NCI-H82 (cell line): ENCODE results near the gene FNDC3B.
"Not testable (repeated sequence)": the region's sequence is repeated elsewhere in the genome, so short reads cannot be mapped to it uniquely, and the experiment has no call there.

Source experiments
- DNase-seq: peaks from one replicate; lab custom pipeline; 2025; lab: John Stamatoyannopoulos, UW

FNDC3B gene

GRCh38 chr3:172365028-172365567 lies 325.7 kb downstream of the FNDC3B start:
- no peak for DNase-seq

- DNase-seq = no peak
Observed at GRCh38 chr3:172367205-172368105, 328.1 kb downstream of the FNDC3B start.

GRCh38 chr3:172368556-172368955 lies 329.2 kb downstream of the FNDC3B start:
- not testable (repeated sequence) for DNase-seq

- DNase-seq = no peak
Observed at GRCh38 chr3:172369590-172370259, 330.3 kb downstream of the FNDC3B start.

GRCh38 chr3:172370419-172370818 lies 331.0 kb downstream of the FNDC3B start:
- no peak for DNase-seq

GRCh38 chr3:172371544-172371943 lies 332.2 kb downstream of the FNDC3B start:
- no peak for DNase-seq

- DNase-seq = no peak
Observed at GRCh38 chr3:172372895-172373294, 333.5 kb downstream of the FNDC3B start.

- DNase-seq = no peak
Observed at GRCh38 chr3:172373912-172374311, 334.5 kb downstream of the FNDC3B start.

- no peak for DNase-seq
Observed at GRCh38 chr3:172375206-172375850, 335.9 kb downstream of the FNDC3B start.

GRCh38 chr3:172376402-172376801 lies 337.0 kb downstream of the FNDC3B start:
- no peak for DNase-seq

- DNase-seq = peak; percentile 39
Observed at GRCh38 chr3:172376881-172377280, 337.5 kb downstream of the FNDC3B start.

- DNase-seq = no peak
Observed at GRCh38 chr3:172378439-172378838, 339.1 kb downstream of the FNDC3B start.

- DNase-seq = no peak
Observed at GRCh38 chr3:172379372-172379771, 340.0 kb downstream of the FNDC3B start.

- DNase-seq = no peak
Observed at GRCh38 chr3:172380632-172381031, 341.3 kb downstream of the FNDC3B start.

GRCh38 chr3:172383306-172383796 lies 344.0 kb downstream of the FNDC3B start:
- no peak for DNase-seq

GRCh38 chr3:172384836-172385235 lies 345.5 kb downstream of the FNDC3B start:
- no peak for DNase-seq

GRCh38 chr3:172387728-172388127 lies 348.4 kb downstream of the FNDC3B start:
- no peak for DNase-seq

- peak; percentile 64 for DNase-seq
Observed at GRCh38 chr3:172388412-172389078, 349.2 kb downstream of the FNDC3B start.

- no peak for DNase-seq
Observed at GRCh38 chr3:172390792-172391191, 351.4 kb downstream of the FNDC3B start.

GRCh38 chr3:172391592-172392302 lies 352.4 kb downstream of the FNDC3B start:
- DNase-seq = no peak

- DNase-seq = no peak
Observed at GRCh38 chr3:172394692-172395091, 355.3 kb downstream of the FNDC3B start.
